B cell (primary cell): ENCODE measurements around the gene PBX1.

Source experiments
- CTCF ChIP-seq: fragments of 200-600 bp; IDR thresholded peaks from one replicate; pipeline ENCODE4 v1.8.0; 2022; ENCODE audit warnings: antibody characterized with exemption, mild to moderate bottlenecking
- EZH2 ChIP-seq: IDR thresholded peaks from 2 replicates; pipeline ENCODE4 v1.6.1; 2012; ENCODE audit warnings: borderline replicate concordance, low read depth, mild to moderate bottlenecking, moderate library complexity, low read length; ENCODE audit not compliant: insufficient read depth, poor library complexity, severe bottlenecking

- no peak for TF ChIP-seq CTCF
- TF ChIP-seq EZH2: no peak
Observed at GRCh38 chr1:164709126-164709525, 150.1 kb downstream of the PBX1 start.
